HG03378 (cell line): ENCODE measurements around the gene SCAF1.

Source experiments
- ATAC-seq: cut with Tn5 transposase; IDR thresholded peaks from one replicate; pipeline ENCODE4 v1.9.1; 2021; ENCODE audit warnings: mild to moderate bottlenecking, moderate library complexity; ENCODE audit not compliant: unreplicated experiment

Gene SCAF1

DNA sequence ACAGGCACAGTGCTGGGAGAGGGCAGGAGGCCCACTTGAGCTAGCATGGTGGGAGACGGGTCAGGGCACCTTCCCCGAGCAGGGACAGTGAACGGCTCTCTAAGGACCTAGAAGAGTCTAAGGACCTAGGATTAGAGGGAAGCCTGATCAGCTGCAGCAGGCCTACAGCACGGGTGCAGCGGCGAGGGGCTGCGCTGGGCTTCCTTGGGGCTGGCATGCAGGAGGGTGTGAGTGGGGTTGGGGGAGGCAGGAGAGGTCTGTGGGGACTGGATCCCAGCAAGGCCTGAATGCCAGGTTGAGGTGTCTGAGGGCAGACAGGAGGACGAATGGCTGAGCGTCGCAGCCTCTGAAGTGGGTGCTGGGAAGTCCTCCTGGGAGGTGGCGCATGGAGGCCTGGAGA is 3.6 kb downstream of the SCAF1 start:
- ATAC-seq, result no peak

DNA sequence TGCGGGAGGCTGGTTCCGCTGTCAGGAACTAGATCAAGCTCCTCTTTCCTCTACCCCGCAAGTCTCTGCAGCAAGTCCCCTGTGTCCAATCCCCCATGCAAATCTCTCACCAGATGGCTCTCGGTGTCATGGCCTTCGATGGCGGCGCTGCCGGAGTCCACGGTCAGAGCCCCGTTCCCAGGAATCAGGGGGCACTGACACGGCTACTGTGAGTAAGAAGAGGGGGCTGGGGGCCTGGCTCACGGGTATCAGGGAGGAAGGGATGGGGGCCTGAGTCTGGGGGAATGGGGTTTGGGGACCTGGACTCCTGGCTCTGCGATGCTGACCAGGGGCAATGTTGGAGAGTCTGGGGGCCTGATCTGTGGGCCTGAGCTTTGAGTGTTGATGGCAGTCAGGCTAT is 4.0 kb downstream of the SCAF1 start:
- ATAC-seq, result no peak

GRCh38 chr19:49646586-49646985 is 4.6 kb downstream of the SCAF1 start:
- no peak for ATAC-seq

DNA sequence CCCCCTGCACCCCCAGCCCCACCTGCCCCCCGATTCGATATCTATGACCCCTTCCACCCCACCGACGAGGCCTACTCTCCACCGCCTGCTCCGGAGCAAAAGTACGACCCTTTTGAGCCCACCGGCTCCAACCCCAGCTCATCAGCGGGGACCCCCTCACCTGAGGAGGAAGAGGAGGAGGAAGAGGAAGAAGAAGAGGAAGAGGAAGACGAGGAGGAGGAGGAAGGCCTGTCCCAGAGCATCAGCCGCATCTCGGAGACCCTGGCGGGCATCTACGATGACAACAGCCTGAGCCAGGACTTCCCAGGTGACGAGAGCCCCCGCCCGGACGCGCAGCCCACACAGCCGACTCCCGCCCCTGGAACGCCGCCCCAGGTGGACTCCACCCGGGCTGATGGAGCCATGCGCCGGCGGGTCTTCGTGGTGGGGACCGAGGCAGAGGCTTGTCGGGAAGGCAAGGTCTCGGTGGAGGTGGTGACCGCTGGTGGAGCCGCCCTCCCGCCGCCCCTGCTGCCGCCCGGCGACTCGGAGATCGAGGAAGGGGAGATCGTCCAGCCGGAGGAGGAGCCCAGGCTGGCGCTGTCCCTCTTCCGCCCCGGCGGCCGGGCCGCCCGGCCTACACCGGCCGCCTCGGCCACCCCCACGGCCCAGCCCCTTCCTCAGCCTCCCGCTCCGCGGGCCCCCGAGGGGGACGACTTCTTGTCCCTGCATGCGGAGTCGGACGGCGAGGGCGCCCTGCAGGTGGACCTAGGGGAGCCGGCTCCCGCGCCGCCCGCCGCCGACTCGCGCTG is 9.2 kb downstream of the SCAF1 start:
- no peak for ATAC-seq

DNA sequence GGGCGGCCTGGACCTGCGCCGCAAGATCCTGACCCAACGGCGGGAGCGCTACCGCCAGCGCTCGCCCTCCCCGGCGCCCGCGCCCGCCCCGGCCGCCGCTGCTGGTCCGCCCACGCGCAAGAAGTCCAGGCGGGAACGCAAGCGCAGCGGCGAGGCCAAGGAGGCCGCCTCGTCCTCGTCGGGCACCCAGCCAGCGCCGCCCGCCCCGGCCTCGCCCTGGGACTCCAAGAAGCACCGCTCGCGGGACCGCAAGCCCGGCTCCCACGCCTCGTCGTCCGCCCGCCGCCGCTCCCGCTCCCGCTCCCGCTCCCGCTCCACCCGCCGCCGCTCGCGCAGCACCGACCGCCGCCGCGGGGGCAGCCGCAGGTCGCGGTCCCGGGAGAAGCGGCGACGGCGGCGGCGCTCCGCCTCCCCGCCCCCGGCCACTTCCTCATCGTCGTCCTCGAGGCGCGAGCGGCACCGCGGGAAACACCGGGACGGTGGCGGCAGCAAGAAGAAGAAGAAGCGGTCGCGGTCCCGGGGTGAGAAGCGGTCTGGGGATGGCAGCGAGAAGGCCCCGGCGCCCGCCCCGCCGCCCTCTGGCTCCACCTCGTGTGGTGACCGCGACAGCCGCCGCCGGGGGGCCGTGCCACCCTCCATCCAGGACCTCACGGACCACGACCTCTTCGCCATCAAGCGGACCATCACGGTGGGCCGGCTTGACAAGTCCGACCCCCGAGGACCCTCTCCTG is 10.0 kb downstream of the SCAF1 start:
- no peak for ATAC-seq

DNA sequence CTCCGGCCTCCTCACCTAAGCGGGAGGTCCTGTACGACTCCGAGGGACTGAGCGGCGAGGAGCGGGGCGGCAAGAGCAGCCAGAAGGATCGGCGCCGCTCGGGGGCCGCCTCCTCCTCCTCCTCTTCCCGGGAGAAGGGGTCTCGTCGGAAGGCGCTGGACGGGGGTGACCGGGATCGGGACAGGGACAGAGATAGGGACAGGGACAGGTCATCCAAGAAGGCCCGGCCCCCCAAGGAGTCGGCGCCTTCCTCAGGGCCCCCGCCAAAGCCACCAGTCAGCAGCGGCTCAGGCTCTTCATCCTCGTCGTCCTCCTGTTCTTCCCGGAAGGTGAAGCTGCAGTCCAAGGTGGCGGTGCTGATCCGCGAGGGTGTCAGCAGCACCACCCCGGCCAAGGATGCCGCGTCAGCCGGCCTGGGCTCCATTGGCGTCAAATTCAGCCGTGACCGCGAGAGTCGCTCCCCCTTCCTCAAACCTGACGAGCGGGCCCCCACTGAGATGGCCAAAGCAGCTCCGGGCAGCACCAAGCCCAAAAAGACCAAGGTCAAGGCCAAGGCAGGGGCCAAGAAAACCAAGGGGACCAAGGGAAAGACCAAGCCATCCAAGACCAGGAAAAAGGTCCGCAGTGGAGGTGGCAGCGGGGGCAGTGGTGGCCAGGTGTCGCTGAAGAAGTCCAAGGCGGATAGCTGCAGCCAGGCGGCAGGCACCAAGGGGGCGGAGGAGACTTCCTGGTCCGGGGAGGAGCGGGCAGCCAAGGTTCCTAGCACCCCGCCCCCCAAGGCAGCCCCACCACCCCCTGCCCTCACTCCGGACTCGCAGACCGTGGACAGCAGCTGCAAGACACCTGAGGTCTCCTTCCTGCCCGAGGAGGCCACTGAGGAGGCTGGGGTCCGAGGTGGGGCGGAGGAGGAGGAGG is 10.8 kb downstream of the SCAF1 start:
- ATAC-seq, result no peak

- no peak for ATAC-seq
Measured at GRCh38 chr19:49653466-49653806, 11.4 kb downstream of the SCAF1 start.

GRCh38 chr19:49654581-49654980 is 12.6 kb downstream of the SCAF1 start:
- no peak for ATAC-seq

DNA sequence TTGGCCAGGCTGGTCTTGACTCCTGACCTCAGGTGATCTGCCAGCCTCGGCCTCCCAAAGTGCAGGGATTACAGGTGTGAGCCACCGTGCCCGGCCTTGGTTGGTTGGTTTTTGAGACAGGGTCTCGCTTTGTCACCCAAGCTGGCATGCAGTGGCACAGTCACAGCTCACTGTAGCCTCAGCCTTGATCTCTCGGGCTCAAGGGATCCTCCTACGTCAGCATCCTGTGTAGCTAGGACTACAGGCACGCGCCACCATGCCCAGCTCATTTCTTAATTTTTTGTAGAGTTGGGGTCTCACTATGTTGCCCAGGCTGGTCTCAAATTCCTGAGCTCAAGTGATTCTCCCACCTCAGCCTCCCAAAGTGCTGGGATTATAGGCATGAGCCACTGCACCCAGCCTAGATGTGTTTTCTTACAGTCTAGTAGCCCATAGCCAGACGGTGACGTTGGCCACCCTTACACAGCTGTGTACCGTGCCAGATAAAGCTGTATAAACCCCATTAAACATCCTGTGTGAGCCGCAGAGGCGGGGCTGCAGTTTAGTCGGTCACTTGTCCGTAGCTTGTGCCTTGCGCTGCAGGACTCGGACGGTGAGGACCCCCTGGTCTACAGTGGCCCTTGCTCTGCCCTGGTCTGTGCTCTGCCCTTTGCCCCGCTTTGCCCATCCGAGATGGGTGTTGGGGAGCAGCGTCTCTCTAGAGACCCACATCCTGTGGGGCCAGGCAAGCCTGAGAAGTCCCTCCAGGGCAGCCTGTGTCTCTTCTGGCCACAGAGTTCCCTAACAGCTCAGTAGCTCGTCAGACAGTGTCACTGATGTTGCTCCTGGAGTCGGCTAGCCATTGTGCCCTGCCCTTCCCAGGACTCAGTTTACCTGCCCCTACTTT is 13.8 kb downstream of the SCAF1 start:
- ATAC-seq, result no peak

GRCh38 chr19:49656456-49657109 is 14.6 kb downstream of the SCAF1 start:
- ATAC-seq, result no peak

- no peak for ATAC-seq
Measured at GRCh38 chr19:49657493-49658138, 15.6 kb downstream of the SCAF1 start.

- ATAC-seq, result no peak
Measured at GRCh38 chr19:49658139-49658517, 16.1 kb downstream of the SCAF1 start.

DNA sequence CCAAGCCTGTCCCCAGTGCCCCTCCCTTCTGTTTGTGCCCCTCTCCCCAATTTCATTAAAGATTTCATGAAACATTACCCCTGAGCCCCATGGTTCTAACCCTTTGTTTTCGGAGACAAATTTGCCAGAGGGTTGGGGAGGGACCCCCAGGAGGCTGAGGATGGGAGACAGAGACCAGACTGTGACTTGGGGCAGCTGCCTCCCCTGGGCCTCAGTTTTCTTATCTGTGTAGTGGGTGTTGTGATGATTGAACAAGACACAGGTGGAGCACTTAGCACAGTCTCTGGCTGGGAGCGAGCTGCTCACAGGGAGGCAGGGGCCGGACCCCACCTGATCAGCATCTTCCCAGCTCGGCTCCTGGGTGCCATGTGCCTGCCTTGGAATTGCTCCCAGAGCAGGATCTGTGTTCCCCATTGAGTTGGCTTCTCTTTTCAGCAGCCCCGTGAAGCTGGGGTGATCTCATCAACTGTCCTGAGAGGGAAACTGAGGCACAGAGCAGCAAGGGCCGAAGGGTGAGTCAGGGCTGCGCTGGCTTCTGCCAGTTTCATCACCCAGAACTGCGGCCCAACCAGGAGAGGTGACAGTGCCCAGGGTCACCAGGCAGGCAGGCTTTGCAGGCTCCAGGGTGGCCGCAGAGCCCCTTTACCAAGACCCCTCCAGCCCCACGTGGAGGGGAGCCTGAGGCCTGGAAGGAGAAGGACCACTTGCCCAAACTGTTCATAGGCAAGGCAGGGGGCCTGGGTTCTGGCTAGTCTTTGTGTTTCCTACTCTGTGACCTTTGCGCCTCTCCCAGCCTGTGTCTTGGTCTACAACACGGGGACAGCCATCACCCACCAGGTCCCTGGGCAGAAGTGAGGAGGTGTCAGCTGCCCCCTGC is 16.8 kb downstream of the SCAF1 start:
- no peak for ATAC-seq

GRCh38 chr19:49660338-49660961 is 18.4 kb downstream of the SCAF1 start:
- ATAC-seq, result no peak

DNA sequence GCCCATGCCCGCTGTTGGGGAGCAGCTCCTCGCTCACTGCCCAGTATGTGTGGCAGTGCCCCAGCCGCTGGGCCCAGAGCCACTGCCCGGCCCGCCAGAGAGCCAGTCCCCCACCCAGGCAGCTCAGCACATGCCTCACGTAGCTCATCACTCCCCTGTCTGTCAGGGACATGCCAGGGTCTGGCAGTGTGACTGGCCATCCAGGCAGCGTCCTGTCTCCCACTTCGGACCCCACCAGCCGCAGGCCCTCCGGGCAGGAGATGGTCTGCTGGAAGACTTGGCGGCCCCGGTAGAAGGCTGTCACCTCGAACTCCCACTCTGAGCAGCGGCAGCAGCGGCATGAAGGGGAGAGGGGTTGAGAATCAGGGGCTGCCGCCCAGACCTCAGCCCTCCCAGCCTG is 20.0 kb downstream of the SCAF1 start:
- ATAC-seq, result no peak

DNA sequence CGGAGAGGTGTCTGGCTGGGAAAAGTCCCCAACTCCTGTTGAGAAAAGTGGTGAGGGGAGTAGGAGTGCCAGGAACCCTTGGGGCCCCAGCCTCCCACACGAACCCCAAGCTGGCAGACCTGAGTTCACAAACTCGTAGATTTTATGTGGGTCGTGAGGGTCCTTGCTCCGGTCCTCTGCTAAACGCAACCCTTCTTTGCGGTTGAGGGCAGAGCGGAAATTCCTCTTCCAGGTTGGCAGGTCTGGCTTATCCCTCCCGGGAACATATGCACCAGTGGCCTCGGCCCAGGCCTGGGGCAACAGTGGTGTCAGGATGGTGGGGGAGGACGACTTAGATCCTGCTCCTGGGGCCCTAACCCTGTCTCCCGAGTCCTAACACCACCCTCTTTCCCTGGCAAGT is 21.2 kb downstream of the SCAF1 start:
- no peak for ATAC-seq

GRCh38 chr19:49664171-49665035 is 22.4 kb downstream of the SCAF1 start:
- ATAC-seq, result no peak
